H1 (cell line): ENCODE results near the gene PCNX3. TPM values are rescaled to one million over a fixed set of nuclear protein-coding genes. Genes with fewer than 3 reads are reported as not detected.

Experiments
- JUN ChIP-seq: IDR thresholded peaks from 2 replicates; pipeline ENCODE4 v1.6.1; 2011; ENCODE audit warnings: low read depth, mild to moderate bottlenecking, improper control_type of control experiment, low read length
- NRF1 ChIP-seq: IDR thresholded peaks from 2 replicates; pipeline ENCODE4 v1.6.1; 2011; ENCODE audit warnings: mild to moderate bottlenecking, low read depth, low read length, improper control_type of control experiment
- POLR2A ChIP-seq, 2 experiments: IDR thresholded peaks; 1 replicate in 1 of 2; 2 replicates in 1 of 2; pipeline ENCODE4 v1.6.1; 2011; ENCODE audit warnings: low read depth in 2 of 2, low read length in 2 of 2, mild to moderate bottlenecking in 2 of 2; ENCODE audit errors: control extremely low read depth in 1 of 2
- RNF2 ChIP-seq: fragments of 200-900, 300-1000 bp; sonication (generic); IDR thresholded peaks from 2 replicates; pipeline ENCODE4 v1.7.1; 2016; ENCODE audit warnings: borderline replicate concordance, low read depth, mild to moderate bottlenecking, antibody characterized with exemption, low read length; ENCODE audit not compliant: poor library complexity, severe bottlenecking; ENCODE audit errors: missing control alignments
- polyA plus RNA-seq, 7 experiments: library from polyadenylated mRNA; depleted of rRNA in 3 of 7; stranded (reverse) in 5 of 7; unstranded in 2 of 7; fragments of >200 nt in 5 of 7; fragments of 200-250 nt in 2 of 7; gene quantifications; 1 replicate in 5 of 7; 2 replicates in 1 of 7; 4 replicates in 1 of 7; pipeline versions ENCODE4 v1.2.1 to v1.2.3, GENCODE V29; 2011 to 2013; ENCODE audit warnings: missing spikeins in 2 of 7, mixed read lengths in 2 of 7
- total RNA-seq: library from RNA; stranded (reverse); fragmentation: NEBNext Ultra II Directional; extraction: Animal tissue kit (Norgen Biotek cat#: 25700); gene quantifications from 2 replicates; pipeline ENCODE4 v1.2.1, GENCODE V29; 2021
- TF ChIP-seq, protein P1 (sequence below): fragments of 300-600 bp; sonication (generic); IDR thresholded peaks from 2 replicates; pipeline ENCODE4 v1.7.1; 2012; ENCODE audit warnings: low read length, moderate library complexity, mild to moderate bottlenecking, inconsistent platforms; ENCODE audit not compliant: insufficient replicate concordance
- TF ChIP-seq, protein P2 (sequence below), 3 experiments: IDR thresholded peaks; 1 replicate in 2 of 3; 2 replicates in 1 of 3; pipeline versions ENCODE4 v1.5.1 to v1.6.1; 2011; ENCODE audit warnings: low read length in 3 of 3, mild to moderate bottlenecking in 3 of 3, inconsistent platforms in 2 of 3, low read depth in 1 of 3, moderate library complexity in 1 of 3; ENCODE audit not compliant: insufficient read depth in 1 of 3; ENCODE audit errors: control extremely low read depth in 1 of 3

PCNX3 gene
- total and polyA plus RNA-seq, 2 of the 8 experiments (the other 6 are each of a cell fraction or from before 2014, with no cell fraction given) = 27.2 to 38.8 TPM

GRCh38 chr11:65611758-65612603, 3.6 kb upstream of the PCNX3 start (continued):
- TF ChIP-seq RNF2 (no peak), NRF1 (no peak), POLR2A (IDR thresholded peaks at IDR 0.05; ENCODE audit: control extremely low read depth in 1 of 2, low read depth in 2 of 2, low read length in 2 of 2) (no peak), JUN (no peak)
- TF ChIP-seq, protein P1, sequence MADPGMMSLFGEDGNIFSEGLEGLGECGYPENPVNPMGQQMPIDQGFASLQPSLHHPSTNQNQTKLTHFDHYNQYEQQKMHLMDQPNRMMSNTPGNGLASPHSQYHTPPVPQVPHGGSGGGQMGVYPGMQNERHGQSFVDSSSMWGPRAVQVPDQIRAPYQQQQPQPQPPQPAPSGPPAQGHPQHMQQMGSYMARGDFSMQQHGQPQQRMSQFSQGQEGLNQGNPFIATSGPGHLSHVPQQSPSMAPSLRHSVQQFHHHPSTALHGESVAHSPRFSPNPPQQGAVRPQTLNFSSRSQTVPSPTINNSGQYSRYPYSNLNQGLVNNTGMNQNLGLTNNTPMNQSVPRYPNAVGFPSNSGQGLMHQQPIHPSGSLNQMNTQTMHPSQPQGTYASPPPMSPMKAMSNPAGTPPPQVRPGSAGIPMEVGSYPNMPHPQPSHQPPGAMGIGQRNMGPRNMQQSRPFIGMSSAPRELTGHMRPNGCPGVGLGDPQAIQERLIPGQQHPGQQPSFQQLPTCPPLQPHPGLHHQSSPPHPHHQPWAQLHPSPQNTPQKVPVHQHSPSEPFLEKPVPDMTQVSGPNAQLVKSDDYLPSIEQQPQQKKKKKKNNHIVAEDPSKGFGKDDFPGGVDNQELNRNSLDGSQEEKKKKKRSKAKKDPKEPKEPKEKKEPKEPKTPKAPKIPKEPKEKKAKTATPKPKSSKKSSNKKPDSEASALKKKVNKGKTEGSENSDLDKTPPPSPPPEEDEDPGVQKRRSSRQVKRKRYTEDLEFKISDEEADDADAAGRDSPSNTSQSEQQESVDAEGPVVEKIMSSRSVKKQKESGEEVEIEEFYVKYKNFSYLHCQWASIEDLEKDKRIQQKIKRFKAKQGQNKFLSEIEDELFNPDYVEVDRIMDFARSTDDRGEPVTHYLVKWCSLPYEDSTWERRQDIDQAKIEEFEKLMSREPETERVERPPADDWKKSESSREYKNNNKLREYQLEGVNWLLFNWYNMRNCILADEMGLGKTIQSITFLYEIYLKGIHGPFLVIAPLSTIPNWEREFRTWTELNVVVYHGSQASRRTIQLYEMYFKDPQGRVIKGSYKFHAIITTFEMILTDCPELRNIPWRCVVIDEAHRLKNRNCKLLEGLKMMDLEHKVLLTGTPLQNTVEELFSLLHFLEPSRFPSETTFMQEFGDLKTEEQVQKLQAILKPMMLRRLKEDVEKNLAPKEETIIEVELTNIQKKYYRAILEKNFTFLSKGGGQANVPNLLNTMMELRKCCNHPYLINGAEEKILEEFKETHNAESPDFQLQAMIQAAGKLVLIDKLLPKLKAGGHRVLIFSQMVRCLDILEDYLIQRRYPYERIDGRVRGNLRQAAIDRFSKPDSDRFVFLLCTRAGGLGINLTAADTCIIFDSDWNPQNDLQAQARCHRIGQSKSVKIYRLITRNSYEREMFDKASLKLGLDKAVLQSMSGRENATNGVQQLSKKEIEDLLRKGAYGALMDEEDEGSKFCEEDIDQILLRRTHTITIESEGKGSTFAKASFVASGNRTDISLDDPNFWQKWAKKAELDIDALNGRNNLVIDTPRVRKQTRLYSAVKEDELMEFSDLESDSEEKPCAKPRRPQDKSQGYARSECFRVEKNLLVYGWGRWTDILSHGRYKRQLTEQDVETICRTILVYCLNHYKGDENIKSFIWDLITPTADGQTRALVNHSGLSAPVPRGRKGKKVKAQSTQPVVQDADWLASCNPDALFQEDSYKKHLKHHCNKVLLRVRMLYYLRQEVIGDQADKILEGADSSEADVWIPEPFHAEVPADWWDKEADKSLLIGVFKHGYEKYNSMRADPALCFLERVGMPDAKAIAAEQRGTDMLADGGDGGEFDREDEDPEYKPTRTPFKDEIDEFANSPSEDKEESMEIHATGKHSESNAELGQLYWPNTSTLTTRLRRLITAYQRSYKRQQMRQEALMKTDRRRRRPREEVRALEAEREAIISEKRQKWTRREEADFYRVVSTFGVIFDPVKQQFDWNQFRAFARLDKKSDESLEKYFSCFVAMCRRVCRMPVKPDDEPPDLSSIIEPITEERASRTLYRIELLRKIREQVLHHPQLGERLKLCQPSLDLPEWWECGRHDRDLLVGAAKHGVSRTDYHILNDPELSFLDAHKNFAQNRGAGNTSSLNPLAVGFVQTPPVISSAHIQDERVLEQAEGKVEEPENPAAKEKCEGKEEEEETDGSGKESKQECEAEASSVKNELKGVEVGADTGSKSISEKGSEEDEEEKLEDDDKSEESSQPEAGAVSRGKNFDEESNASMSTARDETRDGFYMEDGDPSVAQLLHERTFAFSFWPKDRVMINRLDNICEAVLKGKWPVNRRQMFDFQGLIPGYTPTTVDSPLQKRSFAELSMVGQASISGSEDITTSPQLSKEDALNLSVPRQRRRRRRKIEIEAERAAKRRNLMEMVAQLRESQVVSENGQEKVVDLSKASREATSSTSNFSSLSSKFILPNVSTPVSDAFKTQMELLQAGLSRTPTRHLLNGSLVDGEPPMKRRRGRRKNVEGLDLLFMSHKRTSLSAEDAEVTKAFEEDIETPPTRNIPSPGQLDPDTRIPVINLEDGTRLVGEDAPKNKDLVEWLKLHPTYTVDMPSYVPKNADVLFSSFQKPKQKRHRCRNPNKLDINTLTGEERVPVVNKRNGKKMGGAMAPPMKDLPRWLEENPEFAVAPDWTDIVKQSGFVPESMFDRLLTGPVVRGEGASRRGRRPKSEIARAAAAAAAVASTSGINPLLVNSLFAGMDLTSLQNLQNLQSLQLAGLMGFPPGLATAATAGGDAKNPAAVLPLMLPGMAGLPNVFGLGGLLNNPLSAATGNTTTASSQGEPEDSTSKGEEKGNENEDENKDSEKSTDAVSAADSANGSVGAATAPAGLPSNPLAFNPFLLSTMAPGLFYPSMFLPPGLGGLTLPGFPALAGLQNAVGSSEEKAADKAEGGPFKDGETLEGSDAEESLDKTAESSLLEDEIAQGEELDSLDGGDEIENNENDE = no peak
- TF ChIP-seq, protein P2, sequence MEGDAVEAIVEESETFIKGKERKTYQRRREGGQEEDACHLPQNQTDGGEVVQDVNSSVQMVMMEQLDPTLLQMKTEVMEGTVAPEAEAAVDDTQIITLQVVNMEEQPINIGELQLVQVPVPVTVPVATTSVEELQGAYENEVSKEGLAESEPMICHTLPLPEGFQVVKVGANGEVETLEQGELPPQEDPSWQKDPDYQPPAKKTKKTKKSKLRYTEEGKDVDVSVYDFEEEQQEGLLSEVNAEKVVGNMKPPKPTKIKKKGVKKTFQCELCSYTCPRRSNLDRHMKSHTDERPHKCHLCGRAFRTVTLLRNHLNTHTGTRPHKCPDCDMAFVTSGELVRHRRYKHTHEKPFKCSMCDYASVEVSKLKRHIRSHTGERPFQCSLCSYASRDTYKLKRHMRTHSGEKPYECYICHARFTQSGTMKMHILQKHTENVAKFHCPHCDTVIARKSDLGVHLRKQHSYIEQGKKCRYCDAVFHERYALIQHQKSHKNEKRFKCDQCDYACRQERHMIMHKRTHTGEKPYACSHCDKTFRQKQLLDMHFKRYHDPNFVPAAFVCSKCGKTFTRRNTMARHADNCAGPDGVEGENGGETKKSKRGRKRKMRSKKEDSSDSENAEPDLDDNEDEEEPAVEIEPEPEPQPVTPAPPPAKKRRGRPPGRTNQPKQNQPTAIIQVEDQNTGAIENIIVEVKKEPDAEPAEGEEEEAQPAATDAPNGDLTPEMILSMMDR (IDR thresholded peaks at IDR 0.05; ENCODE audit: control extremely low read depth in 1 of 3, insufficient read depth in 1 of 3, low read depth in 1 of 3, low read length in 3 of 3) = no peak
